GM21825 (cell line): Measurements from ENCODE around the gene FOXB1.

ENCODE experiments used
- ATAC-seq: cut with Tn5 transposase; IDR thresholded peaks from one replicate; pipeline ENCODE4 v1.9.1; 2021; ENCODE audit warnings: mild to moderate bottlenecking, moderate library complexity; ENCODE audit not compliant: unreplicated experiment

FOXB1 gene

GRCh38 chr15:60004009-60004845, at the start of gene FOXB1:
TSS of gene FOXB1 (plus strand) at chr15:60004311. CDS start at chr15:60004964, 653 bp downstream.
- ATAC-seq, result no peak

GRCh38 chr15:59958288-59958687, 45.8 kb upstream of the FOXB1 start:
- ATAC-seq, result no peak

- no peak for ATAC-seq
Observed at GRCh38 chr15:59960318-59960717, 43.8 kb upstream of the FOXB1 start.

- ATAC-seq, result no peak
Observed at GRCh38 chr15:59963322-59963721, 40.8 kb upstream of the FOXB1 start.

- no peak for ATAC-seq
Observed at GRCh38 chr15:59963925-59964324, 40.2 kb upstream of the FOXB1 start.

GRCh38 chr15:59965741-59966140, 38.4 kb upstream of the FOXB1 start:
- ATAC-seq, result no peak

- ATAC-seq, result no peak
Observed at GRCh38 chr15:59966262-59966661, 37.8 kb upstream of the FOXB1 start.

- ATAC-seq, result no peak
Observed at GRCh38 chr15:59968314-59968713, 35.8 kb upstream of the FOXB1 start.

GRCh38 chr15:59972241-59972640, 31.9 kb upstream of the FOXB1 start:
- no peak for ATAC-seq

GRCh38 chr15:59976480-59977271, 27.4 kb upstream of the FOXB1 start:
- peak; percentile 47 for ATAC-seq

GRCh38 chr15:59991834-59992233, 12.3 kb upstream of the FOXB1 start:
- no peak for ATAC-seq

GRCh38 chr15:59993041-59993750, 10.9 kb upstream of the FOXB1 start:
- no peak for ATAC-seq

GRCh38 chr15:59993950-59994401, 10.1 kb upstream of the FOXB1 start:
- no peak for ATAC-seq

- ATAC-seq, result no peak
Observed at GRCh38 chr15:59994526-59994887, 9.6 kb upstream of the FOXB1 start.

GRCh38 chr15:59994888-59995557, 9.1 kb upstream of the FOXB1 start:
- no peak for ATAC-seq

GRCh38 chr15:59995568-59996297, 8.4 kb upstream of the FOXB1 start:
- ATAC-seq, result no peak

- no peak for ATAC-seq
Observed at GRCh38 chr15:59996298-59997041, 7.6 kb upstream of the FOXB1 start.

- ATAC-seq, result peak; percentile 84
Observed at GRCh38 chr15:59997070-59997701, 6.9 kb upstream of the FOXB1 start.
